Neuronal stem cell (in vitro differentiated cells): ENCODE results near the gene TRAF1.

ENCODE experiments used
- DNase-seq: peaks from one replicate; pipeline ENCODE4 v3.0.0-alpha.2; 2013; ENCODE audit warnings: low spot score
- H2AFZ ChIP-seq: one replicate; pipeline ENCODE4 v1.6.1; 2013; ENCODE audit warnings: mild to moderate bottlenecking, low read length, inconsistent platforms
- H2AK5ac ChIP-seq: 2 replicates; pipeline ENCODE4 v1.6.1; 2013; ENCODE audit warnings: low read depth, mild to moderate bottlenecking, inconsistent platforms, low read length, moderate library complexity, mixed read lengths
- H2BK120ac ChIP-seq: 2 replicates; pipeline ENCODE4 v1.6.1; 2013; ENCODE audit warnings: low read depth, mild to moderate bottlenecking, inconsistent platforms, low read length, moderate library complexity, mixed read lengths
- H2BK12ac ChIP-seq: one replicate; pipeline ENCODE4 v1.6.1; 2013; ENCODE audit warnings: low read length, inconsistent platforms
- H2BK15ac ChIP-seq: 2 replicates; pipeline ENCODE4 v1.6.1; 2013; ENCODE audit warnings: mild to moderate bottlenecking, low read length, inconsistent platforms, mixed read lengths
- H2BK5ac ChIP-seq: one replicate; pipeline ENCODE4 v1.6.1; 2013; ENCODE audit warnings: inconsistent platforms, mild to moderate bottlenecking, low read length, moderate library complexity
- H3K14ac ChIP-seq: one replicate; pipeline ENCODE4 v1.6.1; 2013; ENCODE audit warnings: low read length, inconsistent platforms
- H3K18ac ChIP-seq: 2 replicates; pipeline ENCODE4 v1.6.1; 2013; ENCODE audit warnings: low read length, inconsistent platforms
- H3K23ac ChIP-seq: 2 replicates; pipeline ENCODE4 v1.6.1; 2013; ENCODE audit warnings: low read depth, mild to moderate bottlenecking, mixed read lengths, low read length, inconsistent platforms; ENCODE audit not compliant: poor library complexity
- H3K27ac ChIP-seq: replicated peaks from 3 replicates; pipeline ENCODE4 v1.5.1; 2013; ENCODE audit warnings: low read length, inconsistent platforms
- H3K27me3 ChIP-seq, 3 experiments: 2 replicates each; pipeline ENCODE4 v1.6.1; 2013; ENCODE audit warnings: low read length in 3 of 3, mild to moderate bottlenecking in 2 of 3, inconsistent platforms in 1 of 3, low read depth in 1 of 3, mixed read lengths in 1 of 3, moderate library complexity in 1 of 3; ENCODE audit not compliant: control insufficient read depth in 3 of 3, insufficient read depth in 3 of 3
- H3K36me3 ChIP-seq, 2 donors: replicated peaks in 1 of 2; 2 replicates each; pipeline ENCODE4 v1.6.1; 2013; ENCODE audit warnings: low read length in 2 of 2; ENCODE audit not compliant: control insufficient read depth in 2 of 2, insufficient read depth in 2 of 2
- H3K4ac ChIP-seq: 2 replicates; pipeline ENCODE4 v1.6.1; 2013; ENCODE audit warnings: inconsistent platforms, mild to moderate bottlenecking, low read length, moderate library complexity
- H3K4me1 ChIP-seq, 2 donors: 1 replicate in 1 of 2; 2 replicates in 1 of 2; pipeline ENCODE4 v1.6.1; 2013; ENCODE audit warnings: low read length in 2 of 2, low read depth in 1 of 2; ENCODE audit not compliant: control insufficient read depth in 2 of 2, insufficient read depth in 1 of 2
- H3K4me2 ChIP-seq: one replicate; pipeline ENCODE4 v1.6.1; 2013; ENCODE audit warnings: mild to moderate bottlenecking, low read length, inconsistent platforms; ENCODE audit not compliant: insufficient read depth, poor library complexity, severe bottlenecking
- H3K4me3 ChIP-seq, 2 donors: 2 replicates each; pipeline ENCODE4 v1.5.1; 2013; ENCODE audit warnings: low read length in 2 of 2, mild to moderate bottlenecking in 2 of 2, inconsistent platforms in 1 of 2, moderate library complexity in 1 of 2
- H3K79me1 ChIP-seq: one replicate; pipeline ENCODE4 v1.6.1; 2013; ENCODE audit warnings: low read depth, mild to moderate bottlenecking, inconsistent platforms, low read length, moderate library complexity
- H3K9ac ChIP-seq: one replicate; pipeline ENCODE4 v1.6.1; 2013; ENCODE audit warnings: mild to moderate bottlenecking, low read depth, low read length, inconsistent platforms; ENCODE audit not compliant: poor library complexity
- H3K9me3 ChIP-seq, 2 donors: replicated peaks in 1 of 2; 2 replicates each; pipeline versions ENCODE3 to v1.6.1; 2013; ENCODE audit warnings: low read length in 2 of 2, mild to moderate bottlenecking in 2 of 2, inconsistent platforms in 1 of 2, low read depth in 1 of 2, mixed read lengths in 1 of 2, moderate library complexity in 1 of 2; ENCODE audit not compliant: control insufficient read depth in 2 of 2, insufficient read depth in 1 of 2
- H4K8ac ChIP-seq: one replicate; pipeline ENCODE4 v1.6.1; 2013; ENCODE audit warnings: low read depth, mild to moderate bottlenecking, inconsistent platforms, low read length, moderate library complexity
- H4K91ac ChIP-seq: one replicate; pipeline ENCODE4 v1.6.1; 2013; ENCODE audit warnings: low read length, low read depth, mild to moderate bottlenecking, inconsistent platforms; ENCODE audit not compliant: poor library complexity
- WGBS, 2 donors: extraction: QIAGEN DNeasy Blood & Tissue Kit; methylation state at CpG; one replicate each; pipeline ENCODE4 v1.1.7; 2013; ENCODE audit warnings: missing lambda C conversion rate in 2 of 2, mixed read lengths in 1 of 2; ENCODE audit not compliant: insufficient read length in 2 of 2, insufficient replicate concordance in 1 of 2; ENCODE audit errors: extremely low coverage in 2 of 2; 5-methylcytosine and 5-hydroxymethylcytosine counted together

Gene TRAF1

DNA sequence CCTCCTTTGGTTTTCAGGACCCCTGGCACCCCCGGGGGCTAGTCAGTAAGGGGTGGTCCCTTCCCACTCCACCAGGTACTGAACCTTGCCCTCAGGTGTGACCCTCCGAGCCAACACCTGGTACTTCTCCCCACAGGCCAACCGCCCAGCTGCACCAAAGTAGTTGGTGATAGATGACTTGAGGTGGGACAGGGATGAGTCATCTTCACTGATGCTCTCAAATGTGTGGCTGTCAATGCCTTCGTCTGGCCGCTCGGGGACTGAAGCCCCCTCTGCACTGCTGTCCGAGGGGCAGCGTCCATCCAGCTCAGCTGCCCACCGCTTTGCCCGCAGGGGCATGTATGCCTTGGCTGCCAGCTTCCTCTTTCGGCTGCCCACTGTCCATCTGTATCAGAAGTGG is 68.7 kb downstream of the TRAF1 start:
- H2BK12ac ChIP-seq: no peak overlapping the region
- no peak overlapping the region for H4K91ac ChIP-seq
- no peak overlapping the region for H3K4ac ChIP-seq
- no CpG with 5 or more reads among the region's 11 CpGs for WGBS, 2 donors
- no peaks in the 10 kb centered on the region for H3K79me1 ChIP-seq
- H3K4me2 ChIP-seq: no peak overlapping the region
- H2AK5ac ChIP-seq: no peak overlapping the region
- H3K18ac ChIP-seq: no peak overlapping the region
- peaks cover 3 to 6% of the 10 kb centered on the region in 2 donors for H3K4me1 ChIP-seq
- no peak overlapping the region for H2BK120ac ChIP-seq
- H2BK5ac ChIP-seq: no peak overlapping the region
- H4K8ac ChIP-seq: no peak overlapping the region
- no peak overlapping the region for H2AFZ ChIP-seq
- no peak overlapping the region for H3K9ac ChIP-seq
- no peaks in the 10 kb centered on the region for H3K9me3 ChIP-seq
- no peaks in the 10 kb centered on the region for H3K27me3 ChIP-seq
- H3K23ac ChIP-seq: no peak overlapping the region
- H3K27ac ChIP-seq: no peak overlapping the region
- no peak overlapping the region for H3K14ac ChIP-seq
- H3K36me3 ChIP-seq: peaks cover 22 to 67% of the 10 kb centered on the region in 2 donors
- no peak for DNase-seq
- H2BK15ac ChIP-seq: no peak overlapping the region
- H3K4me3 ChIP-seq: peak overlapping the region in 1 of 2 donors; percentile 18

DNA sequence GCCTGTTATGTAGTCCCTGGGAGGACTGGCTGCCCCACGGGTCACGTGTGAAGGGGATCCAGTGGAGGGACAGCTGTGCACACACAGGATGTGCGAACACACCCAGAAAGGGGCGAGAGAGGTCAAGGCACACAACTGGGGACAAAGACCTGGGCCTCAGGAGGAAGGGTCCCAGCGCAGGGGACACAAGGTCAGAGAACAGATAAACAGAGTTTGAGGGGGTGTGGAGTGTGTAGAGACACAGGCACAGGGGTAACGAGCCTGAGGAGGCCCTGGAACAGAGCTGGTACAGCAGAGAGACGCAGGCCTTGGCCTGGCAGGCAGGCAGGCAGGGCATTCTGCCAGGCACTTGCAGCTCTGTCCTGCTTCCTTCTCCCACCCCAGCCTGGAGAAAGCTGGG is 69.1 kb downstream of the TRAF1 start:
- Histone ChIP-seq H3K9me3 (no peaks in the 10 kb centered on the region), H3K4me3 (peak overlapping the region in 1 of 2 donors; percentile 37), H4K91ac (no peak overlapping the region), H3K79me1 (no peaks in the 10 kb centered on the region), H3K14ac (no peak overlapping the region), H4K8ac (no peak overlapping the region), H3K23ac (peak overlapping the region; percentile 35), H2BK120ac (no peak overlapping the region), H2AFZ (no peak overlapping the region), H3K9ac (no peak overlapping the region), H3K4me2 (no peak overlapping the region), H3K18ac (no peak overlapping the region), H3K27ac (no peak overlapping the region), H3K36me3 (peaks cover 22 to 62% of the 10 kb centered on the region in 2 donors), H2BK12ac (no peak overlapping the region), H2AK5ac (no peak overlapping the region), H2BK5ac (no peak overlapping the region), H3K27me3 (no peaks in the 10 kb centered on the region), H3K4ac (no peak overlapping the region), H3K4me1 (peaks cover 7 to 9% of the 10 kb centered on the region in 2 donors), H2BK15ac (no peak overlapping the region)
- WGBS, 2 donors: no CpG with 5 or more reads among the region's 7 CpGs
- DNase-seq: no peak

DNA sequence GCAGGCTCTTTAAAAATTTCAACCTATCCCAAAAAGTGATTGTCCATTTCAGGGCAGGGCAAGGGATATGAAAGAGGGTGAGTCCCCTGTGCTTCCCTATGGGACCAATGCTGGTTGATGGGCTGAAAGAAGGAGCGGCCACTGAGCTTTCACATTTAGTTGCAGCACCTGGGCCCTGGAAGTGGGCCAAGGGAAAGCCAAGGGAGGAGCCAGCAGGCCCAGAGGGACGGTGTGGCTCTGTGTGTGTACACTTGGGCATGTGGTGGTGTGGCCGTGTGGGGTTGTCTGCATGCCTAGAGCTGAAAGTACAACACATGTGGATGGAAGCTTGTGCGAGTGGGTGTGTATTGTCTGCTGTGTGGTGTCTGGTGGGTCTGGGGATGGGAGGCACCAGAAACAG is 69.9 kb downstream of the TRAF1 start:
- no peak overlapping the region for H2BK15ac ChIP-seq
- H3K23ac ChIP-seq: no peak overlapping the region
- H3K14ac ChIP-seq: no peak overlapping the region
- H2BK5ac ChIP-seq: no peak overlapping the region
- no peak overlapping the region for H3K27ac ChIP-seq
- no peak for DNase-seq
- H2AFZ ChIP-seq: no peak overlapping the region
- no peaks in the 10 kb centered on the region for H3K27me3 ChIP-seq
- no peak overlapping the region for H3K4ac ChIP-seq
- no peaks in the 10 kb centered on the region for H3K79me1 ChIP-seq
- no peaks in the 10 kb centered on the region for H3K9me3 ChIP-seq
- H3K4me1 ChIP-seq: peaks cover 15% of the 10 kb centered on the region in 2 donors
- H2BK120ac ChIP-seq: no peak overlapping the region
- peaks cover 17 to 55% of the 10 kb centered on the region in 2 donors for H3K36me3 ChIP-seq
- H3K4me3 ChIP-seq: no peak overlapping the region
- no peak overlapping the region for H2BK12ac ChIP-seq
- WGBS, 2 donors: no CpG with 5 or more reads among the region's 4 CpGs
- H4K91ac ChIP-seq: no peak overlapping the region
- H3K18ac ChIP-seq: no peak overlapping the region
- H3K4me2 ChIP-seq: no peak overlapping the region
- no peak overlapping the region for H4K8ac ChIP-seq
- no peak overlapping the region for H2AK5ac ChIP-seq
- H3K9ac ChIP-seq: no peak overlapping the region

DNA sequence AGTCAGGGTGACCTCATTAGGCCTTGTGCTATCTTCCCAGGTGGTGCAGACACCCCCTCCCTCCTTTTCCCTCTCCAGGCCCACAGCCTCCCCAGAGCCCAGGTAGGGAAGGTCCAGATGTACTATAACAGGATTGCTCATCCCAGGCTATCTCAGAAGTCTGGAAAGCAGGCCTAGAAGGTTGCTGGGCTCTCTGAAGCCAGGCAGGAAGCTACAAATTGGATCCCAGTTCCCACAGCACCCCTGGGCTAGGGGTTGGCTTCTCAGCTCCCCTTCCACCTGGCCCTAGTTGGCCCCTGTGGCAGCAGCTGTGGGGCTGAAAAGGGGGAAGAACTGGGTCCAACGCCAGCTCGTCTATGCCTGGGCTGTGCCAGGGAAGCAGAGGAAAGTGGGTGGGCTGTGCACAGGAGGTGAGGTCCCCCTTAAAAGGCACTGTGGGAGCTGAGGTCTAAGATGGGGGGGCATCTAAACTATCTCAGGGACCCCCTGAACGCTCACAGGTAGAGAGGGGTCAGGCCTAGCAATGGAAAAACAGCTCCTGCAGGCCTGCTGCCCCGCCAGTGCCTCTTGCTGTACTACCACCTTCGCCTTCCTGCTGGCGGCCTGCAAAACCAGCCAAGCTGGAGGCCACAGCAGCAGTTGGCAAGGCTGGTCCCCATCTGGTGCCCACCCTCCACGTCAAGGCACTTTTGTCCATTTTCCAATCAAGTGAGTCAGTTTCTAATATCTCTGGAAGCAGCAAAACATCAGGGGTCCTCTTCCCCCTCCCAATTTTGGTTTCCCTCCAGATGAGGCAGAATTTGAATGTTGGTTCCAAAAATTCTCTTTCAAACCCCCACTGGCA is 70.5 kb downstream of the TRAF1 start:
- H4K91ac ChIP-seq: no peak overlapping the region
- H3K27me3 ChIP-seq: no peaks in the 10 kb centered on the region
- no peak overlapping the region for H4K8ac ChIP-seq
- no peak overlapping the region for H2BK15ac ChIP-seq
- no peak overlapping the region for H2BK12ac ChIP-seq
- H3K4me1 ChIP-seq: peaks cover 16 to 19% of the 10 kb centered on the region in 2 donors
- no peak overlapping the region for H3K14ac ChIP-seq
- H3K23ac ChIP-seq: peak overlapping the region; percentile 18
- no peak overlapping the region for H2AK5ac ChIP-seq
- H3K27ac ChIP-seq: no peak overlapping the region
- no peak overlapping the region for H3K4me2 ChIP-seq
- no peak for DNase-seq
- H3K36me3 ChIP-seq: peaks cover 17 to 48% of the 10 kb centered on the region in 2 donors
- WGBS, 2 donors: no CpG with 5 or more reads among the region's 7 CpGs
- H3K9me3 ChIP-seq: no peaks in the 10 kb centered on the region
- no peak overlapping the region for H2AFZ ChIP-seq
- H2BK5ac ChIP-seq: no peak overlapping the region
- H3K4ac ChIP-seq: no peak overlapping the region
- no peak overlapping the region for H3K4me3 ChIP-seq
- no peak overlapping the region for H3K9ac ChIP-seq
- no peak overlapping the region for H3K18ac ChIP-seq
- H3K79me1 ChIP-seq: no peaks in the 10 kb centered on the region
- H2BK120ac ChIP-seq: no peak overlapping the region
